GM23338 (cell line): ENCODE results near the gene ACOXL. TPM values are rescaled to one million over a fixed set of nuclear protein-coding genes. Genes with fewer than 3 reads are reported as not detected.

Source experiments
- ATAC-seq: fragments of 200-7000 bp; cut with Tn5 transposase; 3 replicates; pipeline ENCODE4 v1.9.1; 2020
- DNase-seq: peaks from one replicate; pipeline ENCODE4 v3.0.0-alpha.2; 2015; ENCODE audit warnings: low spot score
- H2AFZ ChIP-seq: fragments of 200-600 bp; sonication (generic); 2 replicates; pipeline ENCODE4 v1.8.0; 2016; ENCODE audit warnings: antibody characterized with exemption, mild to moderate bottlenecking, moderate library complexity
- H3F3A ChIP-seq: fragments of 200-600 bp; sonication (generic); replicated peaks from 2 replicates; pipeline ENCODE4 v1.8.0; 2017; ENCODE audit warnings: antibody characterized with exemption, mixed run types, low read depth
- H3K27ac ChIP-seq: fragments of 200-600 bp; sonication (generic); 2 replicates; pipeline ENCODE4 v1.6.1; 2016; ENCODE audit warnings: low read depth
- H3K27me3 ChIP-seq: fragments of 200-600 bp; sonication (generic); 2 replicates; pipeline ENCODE4 v1.8.0; 2016; ENCODE audit warnings: mild to moderate bottlenecking, mixed run types, moderate library complexity; ENCODE audit not compliant: insufficient read depth
- H3K36me3 ChIP-seq: fragments of 200-600 bp; sonication (generic); 2 replicates; pipeline ENCODE4 v1.8.0; 2016; ENCODE audit warnings: mild to moderate bottlenecking; ENCODE audit not compliant: insufficient read depth
- H3K4me1 ChIP-seq: fragments of 200-600 bp; sonication (generic); 2 replicates; pipeline ENCODE4 v1.8.0; 2016; ENCODE audit warnings: mild to moderate bottlenecking, moderate library complexity; ENCODE audit not compliant: insufficient read depth
- H3K4me2 ChIP-seq: fragments of 200-600 bp; sonication (generic); 2 replicates; pipeline ENCODE4 v1.7.1; 2017; ENCODE audit warnings: mixed run types
- H3K4me3 ChIP-seq: fragments of 200-600 bp; sonication (generic); 2 replicates; pipeline ENCODE4 v1.6.1; 2016; ENCODE audit warnings: mixed run types
- H3K79me2 ChIP-seq: fragments of 200-600 bp; sonication (generic); replicated peaks from 2 replicates; pipeline ENCODE4 v1.8.0; 2017; ENCODE audit warnings: mild to moderate bottlenecking; ENCODE audit not compliant: insufficient read depth
- H3K9me2 ChIP-seq: fragments of 200-600 bp; sonication (generic); 2 replicates; pipeline ENCODE4 v1.8.0; 2017; ENCODE audit not compliant: insufficient read depth
- H4K20me1 ChIP-seq: fragments of 200-600 bp; sonication (generic); replicated peaks from 2 replicates; pipeline ENCODE4 v1.8.0; 2017; ENCODE audit warnings: mild to moderate bottlenecking; ENCODE audit not compliant: insufficient read depth
- H3K27ac Mint-ChIP-seq: 2 replicates; pipeline ENCODE4 v1.8.0; 2020; ENCODE audit warnings: inconsistent platforms, mild to moderate bottlenecking, moderate library complexity, mixed read lengths
- H3K27me3 Mint-ChIP-seq: 3 replicates; pipeline ENCODE4 v1.8.0; 2022; ENCODE audit warnings: low read depth, mild to moderate bottlenecking, moderate library complexity, mixed read lengths, inconsistent platforms; ENCODE audit not compliant: insufficient read depth, poor library complexity
- H3K36me3 Mint-ChIP-seq: 3 replicates; pipeline ENCODE4 v1.8.0; 2021; ENCODE audit warnings: low read depth, mild to moderate bottlenecking, inconsistent platforms, moderate library complexity, mixed read lengths
- H3K4me1 Mint-ChIP-seq: 3 replicates; pipeline ENCODE4 v1.8.0; 2020; ENCODE audit warnings: mild to moderate bottlenecking, inconsistent platforms, mixed read lengths
- H3K4me3 Mint-ChIP-seq: 3 replicates; pipeline ENCODE4 v1.8.0; 2021; ENCODE audit warnings: moderate library complexity, mild to moderate bottlenecking, inconsistent platforms, mixed read lengths
- H3K9me3 Mint-ChIP-seq: 3 replicates; pipeline ENCODE4 v1.8.0; 2020; ENCODE audit warnings: moderate library complexity, mild to moderate bottlenecking, inconsistent platforms, mixed read lengths
- CREB1 ChIP-seq: fragments of 250-450 bp; sonication (Bioruptor Pico); IDR thresholded peaks from 2 replicates; pipeline ENCODE4 v1.5.0; 2020; ENCODE audit warnings: low read depth, mild to moderate bottlenecking, moderate library complexity
- CTCF ChIP-seq, 2 experiments: fragments of 200-600 bp in 1 of 2; sonication (generic) in 1 of 2; conservative IDR thresholded peaks; 2 replicates each; pipeline versions ENCODE4 v1.5.1 to v1.6.1; 2016 to 2017; ENCODE audit warnings: antibody characterized with exemption in 2 of 2, low read depth in 2 of 2, mild to moderate bottlenecking in 2 of 2, moderate library complexity in 1 of 2
- ETS1 ChIP-seq: IDR thresholded peaks from 2 replicates; pipeline ENCODE4 v1.6.1; 2016; ENCODE audit warnings: antibody characterized with exemption
- EZH2 ChIP-seq: fragments of 200-600 bp; sonication (generic); IDR thresholded peaks from one replicate; pipeline ENCODE4 v1.8.0; 2017; ENCODE audit warnings: antibody characterized with exemption, mild to moderate bottlenecking, low read depth; ENCODE audit not compliant: unreplicated experiment
- EZH2phosphoT487 ChIP-seq: fragments of 200-600 bp; sonication (generic); IDR thresholded peaks from one replicate; pipeline ENCODE4 v1.8.1; 2018; ENCODE audit warnings: antibody characterized with exemption; ENCODE audit not compliant: unreplicated experiment
- JUNB ChIP-seq: IDR thresholded peaks from one replicate; pipeline ENCODE4 v1.6.1; 2016; ENCODE audit warnings: antibody characterized with exemption; ENCODE audit not compliant: unreplicated experiment
- NANOG ChIP-seq: IDR thresholded peaks from 2 replicates; pipeline ENCODE4 v1.6.1; 2016; ENCODE audit warnings: antibody characterized with exemption, borderline replicate concordance
- POLR2AphosphoS5 ChIP-seq: IDR thresholded peaks from 2 replicates; pipeline ENCODE4 v1.6.1; 2016; ENCODE audit warnings: antibody characterized with exemption, low read depth
- REST ChIP-seq: IDR thresholded peaks from one replicate; pipeline ENCODE4 v1.6.1; 2018; ENCODE audit warnings: antibody characterized with exemption; ENCODE audit not compliant: unreplicated experiment
- STAT1 ChIP-seq: IDR thresholded peaks from one replicate; pipeline ENCODE4 v1.6.1; 2016; ENCODE audit warnings: antibody characterized with exemption; ENCODE audit not compliant: unreplicated experiment
- ZNF114 ChIP-seq: fragments of 250-450 bp; sonication (Bioruptor Pico); IDR thresholded peaks from 2 replicates; pipeline ENCODE4 v1.5.0; 2020; ENCODE audit warnings: mild to moderate bottlenecking, moderate library complexity
- ZNF331 ChIP-seq: fragments of 250-450 bp; sonication (Bioruptor Pico); IDR thresholded peaks from 2 replicates; pipeline ENCODE4 v1.5.0; 2020; ENCODE audit warnings: low read depth, mild to moderate bottlenecking, moderate library complexity
- polyA plus RNA-seq: library from polyadenylated mRNA; unstranded; fragments of >200 nt; fragmentation: Nextera tagmentation; extraction: Ambion mirVana; gene quantifications from 2 replicates; pipeline ENCODE4 v1.2.1, GENCODE V29; 2016
- total RNA-seq: library from RNA; depleted of rRNA; stranded (reverse); fragments of >200 nt; shearing (Covaris generic); gene quantifications from 2 replicates; pipeline ENCODE4 v1.2.3, GENCODE V29; 2014

Gene ACOXL
- total and polyA plus RNA-seq, 2 experiments from 2014 or later, result 9.0 to 14.7 TPM

- TF ChIP-seq REST (no peak), ZNF114 (CRISPR knock-in tag) (no peak), JUNB (no peak), EZH2phosphoT487 (no peak), ZNF331 (CRISPR knock-in tag) (no peak)
Measured at GRCh38 chr2:110714452-110715224, 17.7 kb upstream of the ACOXL start (continued).

- Mint-ChIP-seq H3K9me3 (no peaks in the 10 kb centered on the region), H3K4me3 (no peak overlapping the region), H3K27me3 (peaks cover 8% of the 10 kb centered on the region), H3K27ac (no peak overlapping the region), H3K4me1 (no peaks in the 10 kb centered on the region; the same call in 2 of the 3 replicates), H3K36me3 (no peaks in the 10 kb centered on the region)
- H2AFZ ChIP-seq, result no peak overlapping the region
- DNase-seq (no peak), ATAC-seq (no peak)
- H3K9me2 ChIP-seq, result no peaks in the 10 kb centered on the region
- no peak overlapping the region for H3K4me2 ChIP-seq
- H3K4me1 ChIP-seq, result no peaks in the 10 kb centered on the region
- H4K20me1 ChIP-seq, result no peaks in the 10 kb centered on the region
- H3K4me3 ChIP-seq, result no peak overlapping the region
- no peaks in the 10 kb centered on the region for H3F3A ChIP-seq
- no peaks in the 10 kb centered on the region for H3K36me3 ChIP-seq
- no peak overlapping the region for H3K27ac ChIP-seq
- no peaks in the 10 kb centered on the region for H3K79me2 ChIP-seq
- H3K27me3 ChIP-seq, result no peaks in the 10 kb centered on the region
- TF ChIP-seq REST (no peak), ZNF114 (CRISPR knock-in tag) (no peak), NANOG (no peak), CTCF (conservative IDR thresholded peaks at IDR 0.05; ENCODE audit: low read depth in 2 of 2) (no peak), ZNF331 (CRISPR knock-in tag) (no peak), ETS1 (no peak), JUNB (no peak), POLR2AphosphoS5 (no peak), STAT1 (no peak), EZH2 (no peak), CREB1 (no peak), EZH2phosphoT487 (no peak)
Measured at GRCh38 chr2:110716959-110717645, 15.3 kb upstream of the ACOXL start.
